BE2C (cell line): ENCODE data around the gene GNB1L.
A peak's percentile ranks its signal among the peaks of the same experiment; 100 is the strongest.

ENCODE experiments used
- DNase-seq: peaks from one replicate; pipeline ENCODE4 v3.0.0-alpha.2; 2020
- H3K27me3 ChIP-seq: fragments of 250-450 bp; sonication (Bioruptor Pico); 2 replicates; pipeline ENCODE4 v1.5.1; 2020; ENCODE audit warnings: mild to moderate bottlenecking
- H3K36me3 ChIP-seq: fragments of 250-450 bp; sonication (Bioruptor Pico); 2 replicates; pipeline ENCODE4 v1.5.1; 2020; ENCODE audit warnings: mild to moderate bottlenecking
- H3K4me1 ChIP-seq: fragments of 250-450 bp; sonication (Bioruptor Pico); 2 replicates; pipeline ENCODE4 v1.5.1; 2020
- H3K4me3 ChIP-seq: 2 replicates; pipeline ENCODE4 v1.5.1; 2011; ENCODE audit warnings: low read depth, low read length
- H3K9me3 ChIP-seq: fragments of 250-450 bp; sonication (Bioruptor Pico); 2 replicates; pipeline ENCODE4 v1.5.1; 2020
- CTCF ChIP-seq: IDR thresholded peaks from 2 replicates; pipeline ENCODE4 v1.5.1; 2012; ENCODE audit warnings: mild to moderate bottlenecking, low read depth, low read length

The GNB1L gene

GRCh38 chr22:19878461-19879245 is 24.0 kb upstream of the GNB1L start:
- Histone ChIP-seq H3K4me1 (peaks cover 9% of the 10 kb centered on the region; the same call in 1 of the 2 replicates), H3K9me3 (no peaks in the 10 kb centered on the region), H3K36me3 (no peaks in the 10 kb centered on the region; the same call in 1 of the 2 replicates), H3K27me3 (no peaks in the 10 kb centered on the region), H3K4me3 (no peak overlapping the region)
- peak; percentile 8 for DNase-seq
- TF ChIP-seq CTCF: no peak

GRCh38 chr22:19877626-19878339 is 23.1 kb upstream of the GNB1L start:
- Histone ChIP-seq H3K27me3 (no peaks in the 10 kb centered on the region), H3K9me3 (no peaks in the 10 kb centered on the region), H3K4me3 (no peak overlapping the region), H3K36me3 (no peaks in the 10 kb centered on the region), H3K4me1 (peaks cover 9% of the 10 kb centered on the region; the same call in 1 of the 2 replicates)
- no peak for TF ChIP-seq CTCF
- no peak for DNase-seq

GRCh38 chr22:19876941-19877625 is 22.4 kb upstream of the GNB1L start:
- Histone ChIP-seq H3K4me3 (no peak overlapping the region), H3K4me1 (peaks cover 9% of the 10 kb centered on the region; the same call in 1 of the 2 replicates), H3K9me3 (no peaks in the 10 kb centered on the region), H3K36me3 (no peaks in the 10 kb centered on the region), H3K27me3 (no peaks in the 10 kb centered on the region)
- no peak for TF ChIP-seq CTCF
- DNase-seq: no peak

DNA sequence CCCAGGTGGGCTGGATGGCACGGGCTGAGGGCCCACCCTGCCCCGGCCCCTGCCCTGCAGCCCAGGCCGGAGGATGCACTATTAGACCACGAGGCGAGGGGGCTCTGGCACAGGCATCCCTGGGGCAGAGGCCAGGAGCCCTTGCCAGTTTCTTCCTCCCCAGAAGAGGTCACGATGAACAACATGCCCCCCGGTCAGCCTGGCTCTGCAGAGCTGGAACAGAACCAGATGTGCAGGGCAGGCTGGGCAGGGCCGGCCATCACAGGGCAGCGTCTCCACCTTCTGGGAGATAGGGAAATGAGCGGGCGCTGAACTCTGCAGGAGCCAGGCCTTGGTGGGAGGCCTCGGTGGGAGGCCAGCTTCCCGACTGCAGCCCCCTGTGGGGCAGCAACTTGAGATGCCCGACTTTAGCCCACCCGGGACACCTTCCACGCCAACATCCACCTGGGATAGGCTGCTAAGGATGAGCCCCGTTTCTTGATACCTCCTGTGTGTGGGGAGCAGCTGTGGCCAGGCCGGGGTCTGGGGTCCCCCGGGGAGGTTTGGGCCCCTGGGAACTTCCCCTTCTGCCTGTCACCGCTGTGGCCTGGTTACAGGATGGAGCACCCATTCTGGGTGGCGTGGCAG is 21.8 kb upstream of the GNB1L start:
- 0 out of 2 replicates have a peak, but pooled peaks have one; percentile 17 for TF ChIP-seq CTCF
- peaks cover 4% of the 10 kb centered on the region; the same call in 1 of the 2 replicates for H3K4me1 ChIP-seq
- no peaks in the 10 kb centered on the region for H3K27me3 ChIP-seq
- no peaks in the 10 kb centered on the region for H3K9me3 ChIP-seq
- H3K4me3 ChIP-seq: no peak overlapping the region
- peak; percentile 42 for DNase-seq
- H3K36me3 ChIP-seq: no peaks in the 10 kb centered on the region

DNA sequence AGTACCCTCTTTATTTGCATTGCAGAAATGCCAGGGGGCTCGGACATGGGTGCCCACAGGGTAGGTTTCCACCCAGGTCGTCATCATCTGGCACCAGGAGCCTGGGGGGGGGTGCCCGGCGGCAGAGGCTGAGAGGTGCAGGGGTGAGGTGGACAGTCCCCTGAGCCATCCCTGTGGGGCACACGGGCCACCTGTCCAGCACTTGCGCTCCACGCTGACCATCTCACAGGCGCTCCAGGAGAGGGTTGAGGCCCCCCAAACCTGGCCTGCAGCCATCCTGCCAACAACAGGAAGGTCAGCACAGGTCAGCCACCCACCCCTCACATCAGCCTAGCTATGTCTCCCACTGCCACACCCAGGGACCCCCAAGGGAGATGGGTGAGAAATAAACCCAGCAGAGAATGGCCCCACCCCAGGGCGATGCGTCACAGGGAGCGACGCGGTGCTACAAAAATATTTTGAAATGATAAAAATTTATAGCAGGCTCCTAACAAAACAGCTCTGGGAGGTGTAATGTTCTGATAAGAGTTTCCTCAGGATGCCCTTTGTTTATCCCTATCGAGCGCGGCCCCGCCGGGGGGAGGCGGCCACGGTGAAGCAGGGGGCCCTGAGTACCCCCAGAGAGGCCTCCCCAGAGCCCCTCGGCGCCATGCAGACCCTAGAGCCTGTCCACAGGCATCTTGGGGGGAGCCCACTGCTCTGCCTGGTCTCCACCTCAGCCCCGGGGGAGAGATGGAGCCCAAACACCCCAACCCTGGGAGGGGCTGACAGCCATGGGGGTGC is 21.0 kb upstream of the GNB1L start:
- TF ChIP-seq CTCF: no peak
- Histone ChIP-seq H3K9me3 (no peaks in the 10 kb centered on the region), H3K4me3 (no peak overlapping the region), H3K4me1 (peaks cover 3% of the 10 kb centered on the region), H3K36me3 (no peaks in the 10 kb centered on the region), H3K27me3 (no peaks in the 10 kb centered on the region)
- DNase-seq: no peak
